Transverse colon (tissue), 4 donors: ENCODE measurements around the gene ADK.

Source experiments
- CTCF ChIP-seq, 5 experiments: fragments of 200-600 bp in 3 of 5; fragments of 450-650 bp in 2 of 5; sonication (generic) in 3 of 5; IDR thresholded peaks; 1 replicate in 2 of 5; 2 replicates in 3 of 5; pipeline ENCODE4 v1.5.1; 2016 to 2017; ENCODE audit warnings: antibody characterized with exemption in 5 of 5, inconsistent platforms in 3 of 5, mild to moderate bottlenecking in 2 of 5, moderate library complexity in 1 of 5
- POLR2AphosphoS5 ChIP-seq, 3 donors: sonication (generic); formaldehyde crosslinking; IDR thresholded peaks; one replicate each; pipeline ENCODE4 v1.6.1; 2016; ENCODE audit warnings: antibody characterized with exemption in 3 of 3

- TF ChIP-seq CTCF (IDR thresholded peaks at IDR 0.05) (no peak), POLR2AphosphoS5 (IDR thresholded peaks at IDR 0.05) (no peak)
These were observed 30.1 kb upstream of the ADK start for GRCh38 chr10:74120911-74121310.
